WTC11 (cell line): Measurements from ENCODE around the gene MECP2.

Experiments used
- JAZF1 ChIP-seq: fragments of 250-450 bp; sonication (Bioruptor Pico); IDR thresholded peaks from 2 replicates; pipeline ENCODE4 v1.9.0; 2021; ENCODE audit warnings: moderate library complexity, mild to moderate bottlenecking, inconsistent platforms
- TF ChIP-seq, protein P1 (sequence below): fragments of 200-600 bp; IDR thresholded peaks from 2 replicates; pipeline ENCODE4 v1.8.0; 2022; ENCODE audit warnings: antibody characterized with exemption

DNA sequence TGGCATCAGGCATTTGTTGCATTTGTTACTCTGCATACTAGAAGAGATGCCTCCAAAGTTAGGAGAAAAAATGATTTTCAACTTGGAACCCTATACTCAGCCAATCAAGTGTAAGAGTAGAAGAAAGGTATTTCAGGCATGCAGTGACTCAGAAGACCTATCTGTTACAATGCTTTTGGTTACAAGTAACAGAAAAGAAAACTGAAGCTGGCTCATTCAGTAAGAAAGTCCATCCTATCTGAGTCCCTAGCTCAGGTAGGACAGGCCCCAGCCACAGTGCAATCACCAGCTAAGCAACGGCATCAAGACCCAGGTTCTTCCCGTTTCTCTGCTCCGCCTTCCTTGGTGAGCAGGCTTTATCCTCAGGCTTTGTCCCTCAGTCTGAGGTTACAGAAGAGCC is 23.3 kb downstream of the MECP2 start:
- TF ChIP-seq JAZF1 (CRISPR knock-in tag) = no peak
- TF ChIP-seq, protein P1, sequence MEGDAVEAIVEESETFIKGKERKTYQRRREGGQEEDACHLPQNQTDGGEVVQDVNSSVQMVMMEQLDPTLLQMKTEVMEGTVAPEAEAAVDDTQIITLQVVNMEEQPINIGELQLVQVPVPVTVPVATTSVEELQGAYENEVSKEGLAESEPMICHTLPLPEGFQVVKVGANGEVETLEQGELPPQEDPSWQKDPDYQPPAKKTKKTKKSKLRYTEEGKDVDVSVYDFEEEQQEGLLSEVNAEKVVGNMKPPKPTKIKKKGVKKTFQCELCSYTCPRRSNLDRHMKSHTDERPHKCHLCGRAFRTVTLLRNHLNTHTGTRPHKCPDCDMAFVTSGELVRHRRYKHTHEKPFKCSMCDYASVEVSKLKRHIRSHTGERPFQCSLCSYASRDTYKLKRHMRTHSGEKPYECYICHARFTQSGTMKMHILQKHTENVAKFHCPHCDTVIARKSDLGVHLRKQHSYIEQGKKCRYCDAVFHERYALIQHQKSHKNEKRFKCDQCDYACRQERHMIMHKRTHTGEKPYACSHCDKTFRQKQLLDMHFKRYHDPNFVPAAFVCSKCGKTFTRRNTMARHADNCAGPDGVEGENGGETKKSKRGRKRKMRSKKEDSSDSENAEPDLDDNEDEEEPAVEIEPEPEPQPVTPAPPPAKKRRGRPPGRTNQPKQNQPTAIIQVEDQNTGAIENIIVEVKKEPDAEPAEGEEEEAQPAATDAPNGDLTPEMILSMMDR = no peak
